ENCODE results near the gene SLC16A6. TPM values are rescaled to one million over a fixed set of nuclear protein-coding genes. Genes with fewer than 3 reads are reported as not detected.

SLC16A6 gene
- polyA plus RNA-seq, 1 donor (not counting 4 experiments of a cell fraction or from before 2014, with no cell fraction given) = 0.14 TPM

DNA sequence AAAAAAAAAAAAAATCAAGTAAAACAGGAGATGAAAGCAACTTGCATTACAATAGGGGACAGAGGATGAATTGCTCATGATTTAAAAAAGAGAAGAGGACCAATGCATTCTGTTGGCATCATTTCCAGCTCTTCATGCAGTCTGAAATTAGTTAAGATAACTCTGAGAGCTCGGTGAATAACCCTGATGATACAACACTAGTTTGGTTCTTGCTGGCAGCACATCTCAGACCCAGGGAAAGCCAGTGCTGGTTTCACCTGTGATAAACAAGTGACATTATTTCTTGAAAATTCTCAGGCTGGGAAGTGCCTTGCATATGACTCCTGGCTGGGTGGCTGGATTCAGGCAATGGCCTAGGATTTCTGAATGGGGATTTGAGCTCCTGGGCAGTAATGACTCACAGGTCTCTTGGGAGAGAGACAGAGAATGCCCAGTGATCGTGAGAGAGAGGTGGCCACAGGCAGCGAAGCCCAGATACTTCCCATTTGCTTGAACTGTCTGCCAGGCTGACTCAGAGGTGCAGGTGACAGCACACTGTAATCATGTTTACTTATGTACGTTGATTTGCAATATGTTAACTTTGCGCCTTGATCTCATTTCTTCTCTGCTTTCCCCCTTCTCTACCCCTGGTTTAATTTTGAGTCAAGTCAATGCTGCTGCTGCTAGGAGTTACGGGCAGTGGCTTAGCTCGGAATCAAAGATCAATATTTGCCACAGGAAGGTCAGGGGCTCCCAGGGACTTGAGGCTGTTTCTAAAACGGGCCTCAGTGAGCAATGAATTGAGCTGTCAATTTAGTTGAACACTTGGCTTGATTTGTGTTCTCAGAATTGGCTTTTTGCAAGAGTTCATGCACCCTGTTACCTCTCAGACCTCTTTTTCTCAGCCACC, 27.4 kb upstream of the SLC16A6 start:
- Histone ChIP-seq H2AFZ (ENCODE audit: control insufficient read depth, low read length) (no peak overlapping the region), H3K27me3 (ENCODE audit: control insufficient read depth, extremely low read depth, insufficient read depth, low read length) (no peaks in the 10 kb centered on the region), H3K4me2 (ENCODE audit: control insufficient read depth, extremely low read depth, insufficient read depth, low read depth, low read length) (no peak overlapping the region), H3K79me2 (ENCODE audit: control insufficient read depth, insufficient read depth, low read length) (no peaks in the 10 kb centered on the region), H3K9me3 (ENCODE audit: control insufficient read depth, low read depth, low read length) (no peaks in the 10 kb centered on the region), H3K9ac (ENCODE audit: control insufficient read depth, extremely low read depth, insufficient read depth, low read length) (no peak overlapping the region), H3K36me3 (ENCODE audit: control insufficient read depth in 2 of 2, extremely low read depth in 1 of 2, insufficient read depth in 2 of 2, low read length in 2 of 2) (no peaks in the 10 kb centered on the region), H3K4me1 (ENCODE audit: control insufficient read depth, extremely low read depth, insufficient read depth, low read length) (no peaks in the 10 kb centered on the region), H4K20me1 (ENCODE audit: control insufficient read depth, extremely low read depth, insufficient read depth, low read length) (no peaks in the 10 kb centered on the region), H3K4me3 (ENCODE audit: control insufficient read depth in 2 of 3, extremely low read depth in 1 of 3, insufficient read depth in 2 of 3, low read depth in 1 of 3, low read length in 3 of 3) (no peak overlapping the region), H3K9me1 (ENCODE audit: control insufficient read depth, extremely low read depth, insufficient read depth, low read length) (no peaks in the 10 kb centered on the region), H3K27ac (ENCODE audit: control insufficient read depth, insufficient read depth, low read length) (no peak overlapping the region)
- no peak for FAIRE-seq
- TF ChIP-seq EZH2 (IDR thresholded peaks at IDR 0.05; ENCODE audit: low read length) = no peak
- TF ChIP-seq, protein P1, sequence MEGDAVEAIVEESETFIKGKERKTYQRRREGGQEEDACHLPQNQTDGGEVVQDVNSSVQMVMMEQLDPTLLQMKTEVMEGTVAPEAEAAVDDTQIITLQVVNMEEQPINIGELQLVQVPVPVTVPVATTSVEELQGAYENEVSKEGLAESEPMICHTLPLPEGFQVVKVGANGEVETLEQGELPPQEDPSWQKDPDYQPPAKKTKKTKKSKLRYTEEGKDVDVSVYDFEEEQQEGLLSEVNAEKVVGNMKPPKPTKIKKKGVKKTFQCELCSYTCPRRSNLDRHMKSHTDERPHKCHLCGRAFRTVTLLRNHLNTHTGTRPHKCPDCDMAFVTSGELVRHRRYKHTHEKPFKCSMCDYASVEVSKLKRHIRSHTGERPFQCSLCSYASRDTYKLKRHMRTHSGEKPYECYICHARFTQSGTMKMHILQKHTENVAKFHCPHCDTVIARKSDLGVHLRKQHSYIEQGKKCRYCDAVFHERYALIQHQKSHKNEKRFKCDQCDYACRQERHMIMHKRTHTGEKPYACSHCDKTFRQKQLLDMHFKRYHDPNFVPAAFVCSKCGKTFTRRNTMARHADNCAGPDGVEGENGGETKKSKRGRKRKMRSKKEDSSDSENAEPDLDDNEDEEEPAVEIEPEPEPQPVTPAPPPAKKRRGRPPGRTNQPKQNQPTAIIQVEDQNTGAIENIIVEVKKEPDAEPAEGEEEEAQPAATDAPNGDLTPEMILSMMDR (optimal IDR thresholded peaks at IDR 0.05 in 1 of 3, IDR thresholded peaks at IDR 0.05 in 1 of 3, conservative IDR thresholded peaks at IDR 0.05 in 1 of 3; ENCODE audit: extremely low read depth in 1 of 3, insufficient read depth in 2 of 3, low read length in 3 of 3) = no peak
- DNase-seq (ENCODE audit: low read depth, low spot score) = no peak
- dilution Hi-C loops (cut with MboI; ENCODE audit: extremely low pct_ligation_motif_present, low sequenced_read_pairs) = no loop called here

DNA sequence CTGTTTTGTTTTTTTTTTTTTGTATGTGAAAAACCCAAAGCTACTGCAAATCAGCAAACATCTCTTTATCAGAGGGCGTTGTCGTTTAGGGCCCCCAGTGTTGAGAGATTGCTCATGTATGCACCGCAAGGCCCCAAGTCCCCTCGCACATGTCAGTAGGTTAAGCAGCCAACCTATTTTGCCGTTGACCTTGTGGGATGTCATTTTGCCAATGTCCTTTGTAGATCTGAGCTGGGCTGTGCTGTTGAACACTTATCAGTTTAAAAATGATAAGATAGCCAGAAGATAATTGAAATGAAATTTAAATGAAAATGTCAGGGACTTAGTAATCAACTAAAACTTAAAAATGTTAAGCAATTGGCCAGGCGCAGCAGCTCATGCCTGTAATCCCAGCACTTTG, 26.5 kb upstream of the SLC16A6 start:
- DNase-seq (ENCODE audit: low read depth, low spot score) (no peak), FAIRE-seq (no peak)
- H3K27ac ChIP-seq (ENCODE audit: control insufficient read depth, insufficient read depth, low read length) = no peak overlapping the region
- no peaks in the 10 kb centered on the region for H3K9me1 ChIP-seq (ENCODE audit: control insufficient read depth, extremely low read depth, insufficient read depth, low read length)
- H2AFZ ChIP-seq (ENCODE audit: control insufficient read depth, low read length) = no peak overlapping the region
- no peaks in the 10 kb centered on the region for H3K9me3 ChIP-seq (ENCODE audit: control insufficient read depth, low read depth, low read length)
- H3K27me3 ChIP-seq (ENCODE audit: control insufficient read depth, extremely low read depth, insufficient read depth, low read length) = no peaks in the 10 kb centered on the region
- H4K20me1 ChIP-seq (ENCODE audit: control insufficient read depth, extremely low read depth, insufficient read depth, low read length) = no peaks in the 10 kb centered on the region
- dilution Hi-C loops (cut with MboI; ENCODE audit: extremely low pct_ligation_motif_present, low sequenced_read_pairs) = no loop called here
- H3K36me3 ChIP-seq (ENCODE audit: control insufficient read depth in 2 of 2, extremely low read depth in 1 of 2, insufficient read depth in 2 of 2, low read length in 2 of 2) = no peaks in the 10 kb centered on the region
- H3K4me1 ChIP-seq (ENCODE audit: control insufficient read depth, extremely low read depth, insufficient read depth, low read length) = no peaks in the 10 kb centered on the region
- no peak overlapping the region for H3K9ac ChIP-seq (ENCODE audit: control insufficient read depth, extremely low read depth, insufficient read depth, low read length)
- H3K79me2 ChIP-seq (ENCODE audit: control insufficient read depth, insufficient read depth, low read length) = no peaks in the 10 kb centered on the region
- TF ChIP-seq, protein P1 (optimal IDR thresholded peaks at IDR 0.05 in 1 of 3, IDR thresholded peaks at IDR 0.05 in 1 of 3, conservative IDR thresholded peaks at IDR 0.05 in 1 of 3; ENCODE audit: extremely low read depth in 1 of 3, insufficient read depth in 2 of 3, low read length in 3 of 3) = no peak
- no peak for TF ChIP-seq EZH2 (IDR thresholded peaks at IDR 0.05; ENCODE audit: low read length)
- H3K4me2 ChIP-seq (ENCODE audit: control insufficient read depth, extremely low read depth, insufficient read depth, low read depth, low read length) = no peak overlapping the region
- H3K4me3 ChIP-seq (ENCODE audit: control insufficient read depth in 2 of 3, extremely low read depth in 1 of 3, insufficient read depth in 2 of 3, low read depth in 1 of 3, low read length in 3 of 3) = no peak overlapping the region

All from keratinocyte (primary cell).